ENCODE measurements around the gene PLAGL2. TPM values are rescaled to one million over a fixed set of nuclear protein-coding genes. Genes with fewer than 3 reads are reported as not detected.

Gene PLAGL2
- total and polyA plus RNA-seq, 9 of the 15 experiments (the other 6 are each of a cell fraction or from before 2014, with no cell fraction given), result 3.1 to 24.3 (median 6.4) TPM

- TF ChIP-seq SNRNP70 (optimal IDR thresholded peaks at IDR 0.05; ENCODE audit: low read depth, low read length) (no peak), NFE2 (IDR thresholded peaks at IDR 0.05; ENCODE audit: low read depth) (no peak), KDM4B (IDR thresholded peaks at IDR 0.05; ENCODE audit: borderline replicate concordance in 2 of 2, low read depth in 1 of 2) (no peak), HOMEZ (CRISPR knock-in tag; IDR thresholded peaks at IDR 0.05) (no peak), HMGN3 (IDR thresholded peaks at IDR 0.05; ENCODE audit: borderline replicate concordance, extremely low read depth, insufficient read length, low read depth, low read length) (peak; percentile 15), NCOA6 (IDR thresholded peaks at IDR 0.05) (no peak)
- in situ Hi-C loops (cut with MboI), result loop anchor here (25.0 kb wide), 1 partner anchor 497 kb away; the partner anchor contains the start of gene C20orf203
- Histone ChIP-seq H3K27ac (ENCODE audit: extremely low read depth, low read depth, low read length) (no peak overlapping the region), H3K4me2 (ENCODE audit: insufficient read depth, low read length) (no peak overlapping the region), H3K27me3 (ENCODE audit: control insufficient read depth in 2 of 2, insufficient read depth in 2 of 2, low read length in 2 of 2) (no peaks in the 10 kb centered on the region), H3K79me2 (ENCODE audit: control insufficient read depth, insufficient read depth, low read length) (no peaks in the 10 kb centered on the region), H3K36me3 (ENCODE audit: control insufficient read depth, insufficient read depth, low read length) (peaks cover 57% of the 10 kb centered on the region), H3K4me3 (no peak overlapping the region), H3K9ac (ENCODE audit: insufficient read depth in 1 of 2, low read depth in 2 of 2, low read length in 2 of 2) (no peak overlapping the region; a peak in 1 of 4 replicates), H2AFZ (ENCODE audit: low read depth, low read length) (no peak overlapping the region), H3K9me3 (replicated peaks; ENCODE audit: control insufficient read depth, insufficient read depth, low read depth, low read length) (no peaks in the 10 kb centered on the region), H3K4me1 (replicated peaks in 1 of 2; ENCODE audit: control insufficient read depth in 2 of 2, insufficient read depth in 2 of 2, low read length in 2 of 2) (peaks cover 2 to 8% of the 10 kb centered on the region in 2 experiments; a peak in 3 of 5 replicates), H4K20me1 (replicated peaks; ENCODE audit: control insufficient read depth, insufficient read depth, low read length) (no peaks in the 10 kb centered on the region), H3K9me1 (ENCODE audit: control insufficient read depth, insufficient read depth, low read length) (no peaks in the 10 kb centered on the region)
- WGBS (ENCODE audit: insufficient coverage, low coverage, missing lambda C conversion rate), result 90% methylated on average over 21 of the region's 21 CpGs
- POLR2A ChIA-PET, result interaction anchor here (0.5 to 0.6 kb wide), 2 partner anchors 85 to 555 kb away, joined by 3 read pairs; no protein-coding TSS in a partner anchor
- BruUV-seq (replicated peaks), result no TSS peak
- DNase-seq (ENCODE audit: extremely low read depth in 1 of 4, low spot score in 3 of 4) (no peak), ATAC-seq (no peak), FAIRE-seq (no peak)
- CTCF ChIA-PET (ENCODE audit: low intra/inter-chr PET ratio), result no interaction called here
- intact Hi-C loops (cut with micrococcal nuclease), result no loop called here
These were observed 42.4 kb downstream of the PLAGL2 start for GRCh38 chr20:32164984-32165735.
